NCI-H1436 treated with DMSO at 0.1 percent for 48 hours (cell line): Measurements from ENCODE around the gene SLC38A1.
"Not testable (repeated sequence)": the region's sequence is repeated elsewhere in the genome, so short reads cannot be mapped to it uniquely, and the experiment has no call there.

Experiments used
- DNase-seq: peaks from one replicate; lab custom pipeline; 2025; lab: John Stamatoyannopoulos, UW

SLC38A1 gene

DNA sequence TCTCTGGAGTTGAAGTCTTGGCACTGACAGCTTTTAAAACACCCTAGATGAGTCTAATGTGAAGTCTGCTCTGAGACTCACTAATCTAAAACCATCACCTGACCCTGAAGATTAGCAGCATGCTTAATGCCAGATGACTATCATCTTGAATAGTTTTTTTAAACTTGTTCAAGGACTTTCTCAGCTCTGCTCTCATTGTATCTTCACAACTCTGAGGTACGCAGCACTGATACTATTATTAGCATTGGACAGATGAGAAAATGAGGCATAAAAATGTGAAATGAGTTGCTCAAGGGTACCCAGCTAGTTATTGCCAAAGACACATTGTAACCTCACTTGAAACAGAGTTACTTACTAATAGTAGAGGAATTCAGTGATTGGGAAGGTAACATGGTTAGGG is 4.8 kb downstream of the SLC38A1 start:
- no peak for DNase-seq

DNA sequence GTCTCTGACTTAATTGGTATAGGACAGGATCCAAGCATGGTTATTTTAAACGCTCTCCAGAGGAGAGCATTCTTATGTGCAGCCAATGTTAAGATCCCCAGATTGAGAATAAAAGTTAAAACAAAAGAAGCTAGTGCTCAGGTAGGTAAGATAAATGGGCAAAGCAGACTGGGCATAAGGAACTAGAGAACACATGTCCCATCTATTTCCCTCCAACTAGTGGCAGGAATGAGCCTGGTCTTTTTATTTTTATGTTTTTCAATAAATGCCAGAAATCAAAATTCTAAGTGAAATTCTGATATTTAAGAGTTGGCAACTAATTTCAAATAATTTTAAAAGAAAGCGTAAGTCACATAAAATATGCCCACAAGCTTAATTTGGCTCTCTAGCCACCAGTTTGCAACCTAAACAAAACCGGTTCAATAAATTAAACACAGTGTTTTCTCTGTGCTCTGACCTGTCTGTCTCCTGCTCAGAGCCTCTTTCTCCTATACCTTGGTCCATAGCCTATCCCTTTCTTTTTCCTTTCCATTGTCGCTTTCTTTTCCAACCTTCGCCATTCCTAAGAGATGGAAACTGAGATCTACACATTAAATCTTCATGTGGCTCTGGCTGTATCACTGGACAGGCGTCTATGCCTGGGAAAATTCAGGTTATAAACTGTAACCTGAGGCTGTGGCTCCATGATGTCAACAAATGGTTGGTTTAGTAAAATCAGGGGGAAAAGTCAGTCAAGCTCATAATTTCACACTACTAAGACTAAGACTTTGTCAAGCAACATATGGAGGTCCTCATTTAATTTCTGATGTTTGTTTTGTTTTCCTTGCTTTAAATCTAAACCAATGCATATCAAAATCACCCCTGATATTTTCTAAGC is 5.5 kb downstream of the SLC38A1 start:
- DNase-seq = no peak

DNA sequence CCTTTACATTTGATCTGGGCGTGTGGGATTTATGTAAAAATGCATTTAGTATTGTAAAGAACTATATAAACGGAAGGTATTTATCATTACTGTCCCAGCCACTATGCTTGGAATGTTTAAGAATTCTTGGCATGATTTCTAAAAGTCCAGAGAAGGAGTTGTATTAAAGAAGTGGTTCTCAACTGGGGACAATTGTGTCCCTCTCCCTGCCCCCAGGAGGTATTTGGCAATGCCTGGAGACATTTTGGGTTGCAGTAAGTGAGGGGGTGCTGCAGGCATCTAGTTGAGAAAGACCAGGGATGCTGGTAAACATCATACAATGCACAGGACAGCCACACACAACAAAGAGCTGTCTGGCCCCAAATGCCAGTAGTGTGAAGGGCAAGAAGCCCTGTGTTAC is 7.2 kb downstream of the SLC38A1 start:
- DNase-seq = no peak

- DNase-seq = no peak
Observed at GRCh38 chr12:46260913-46261476, 7.8 kb downstream of the SLC38A1 start.

GRCh38 chr12:46260124-46260912 is 8.5 kb downstream of the SLC38A1 start:
- no peak for DNase-seq

GRCh38 chr12:46259713-46260112 is 9.1 kb downstream of the SLC38A1 start:
- no peak for DNase-seq

- DNase-seq = no peak
Observed at GRCh38 chr12:46259071-46259470, 9.8 kb downstream of the SLC38A1 start.

- DNase-seq = no peak
Observed at GRCh38 chr12:46258129-46258528, 10.7 kb downstream of the SLC38A1 start.

GRCh38 chr12:46256942-46257341 is 11.9 kb downstream of the SLC38A1 start:
- no peak for DNase-seq

DNA sequence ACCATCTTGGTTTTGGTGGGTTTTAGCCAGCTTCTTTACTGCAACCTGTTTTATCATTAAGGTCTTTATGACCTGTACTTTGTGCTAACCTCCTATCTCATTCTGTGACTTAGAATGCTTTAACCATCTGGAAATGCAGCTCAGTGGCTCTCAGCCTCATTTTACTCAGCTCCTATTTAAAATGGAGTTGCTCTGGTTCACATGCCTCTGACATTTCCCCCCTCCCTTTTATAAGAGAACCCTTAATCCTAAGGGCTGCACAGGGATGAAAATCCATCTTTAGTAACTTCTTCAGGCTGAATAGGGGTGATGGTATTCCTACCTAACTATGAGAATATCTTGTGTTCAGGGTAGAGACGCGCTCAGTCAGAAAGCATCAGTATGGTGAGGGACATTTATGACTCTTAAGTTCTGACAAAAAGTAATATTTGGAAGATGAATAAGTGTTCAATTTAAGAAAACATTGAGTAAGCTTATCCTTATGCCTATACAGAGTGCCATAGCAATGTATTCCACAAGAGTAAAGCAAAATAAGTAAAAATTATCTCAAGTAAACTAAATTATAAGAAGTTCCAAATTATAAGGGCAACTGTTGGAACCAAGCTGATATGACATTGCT is 15.2 kb downstream of the SLC38A1 start:
- no peak for DNase-seq

- DNase-seq = not testable (repeated sequence)
Observed at GRCh38 chr12:46251994-46252393, 16.8 kb downstream of the SLC38A1 start.

GRCh38 chr12:46249960-46250359 is 18.9 kb downstream of the SLC38A1 start:
- DNase-seq = not testable (repeated sequence)

GRCh38 chr12:46246021-46246700 is 22.7 kb downstream of the SLC38A1 start:
- no peak for DNase-seq

GRCh38 chr12:46244997-46245396 is 23.8 kb downstream of the SLC38A1 start:
- DNase-seq = no peak

DNA sequence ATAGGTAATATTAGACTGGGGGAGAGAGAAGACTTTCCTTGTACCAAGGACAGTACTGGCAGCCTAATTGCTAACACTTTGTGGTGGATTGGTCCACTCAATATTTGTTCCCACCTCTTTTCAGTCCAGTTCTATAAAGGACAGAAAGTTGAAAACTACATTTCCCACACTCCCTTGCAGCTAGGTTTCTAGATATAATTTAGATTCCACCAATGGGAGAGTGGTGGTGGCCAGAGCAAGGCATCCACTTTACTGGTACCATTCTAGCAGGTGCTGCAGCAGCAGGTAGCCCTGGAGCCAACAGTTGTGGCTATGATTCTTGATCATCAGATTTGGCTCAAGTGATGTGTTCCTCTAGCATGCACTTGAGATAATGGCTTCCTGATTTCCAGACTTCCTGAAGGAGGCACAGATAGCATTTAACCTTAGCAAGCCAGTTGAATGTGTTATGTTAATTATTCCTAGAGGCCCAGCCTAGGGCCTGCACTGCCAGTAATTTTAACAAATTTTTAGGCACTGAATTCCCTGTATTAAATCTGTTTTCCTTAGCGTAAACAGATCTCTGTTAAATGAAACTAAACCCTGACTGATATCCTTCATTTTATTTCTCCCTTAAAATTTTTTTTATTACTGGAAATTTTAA is 24.4 kb downstream of the SLC38A1 start:
- DNase-seq = no peak

DNA sequence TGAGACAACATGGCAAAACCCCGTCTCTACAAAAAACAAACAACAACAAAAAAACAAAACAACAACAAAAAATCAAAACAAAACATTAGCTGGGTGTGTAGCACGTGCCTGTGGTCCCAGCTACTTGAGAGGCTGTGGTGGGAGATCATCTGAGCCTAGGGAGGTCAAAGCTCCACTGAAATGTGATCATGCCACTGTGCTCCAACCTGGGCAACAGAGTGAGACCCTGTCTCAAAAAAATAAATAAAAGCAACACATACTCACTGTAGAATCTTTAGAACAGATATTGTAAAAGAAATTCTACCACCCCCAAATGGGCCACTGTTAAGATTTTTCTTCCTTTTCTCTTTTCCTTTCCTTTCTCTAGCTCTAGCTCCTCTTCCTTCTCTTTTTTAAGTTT is 26.3 kb downstream of the SLC38A1 start:
- DNase-seq = no peak

DNA sequence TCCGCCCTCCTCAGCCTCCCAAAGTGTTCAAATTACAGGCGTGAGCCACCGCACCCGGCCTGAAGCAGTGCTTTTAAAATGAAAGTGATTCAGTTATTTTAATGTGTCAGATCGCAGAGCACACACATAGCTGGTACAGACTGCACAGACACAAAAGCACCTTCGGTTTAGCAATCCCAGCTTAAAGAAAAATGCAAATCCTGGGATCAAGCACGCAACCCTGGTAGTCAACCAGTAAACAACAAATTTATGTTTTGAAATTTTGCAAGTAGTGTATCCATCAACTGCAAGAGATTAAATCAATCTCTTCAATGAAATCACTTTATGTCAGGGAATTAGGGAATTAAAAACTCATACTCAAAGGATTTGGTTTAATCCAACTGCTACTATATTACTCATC is 28.4 kb downstream of the SLC38A1 start:
- no peak for DNase-seq

GRCh38 chr12:46238821-46239220 is 30.0 kb downstream of the SLC38A1 start:
- no peak for DNase-seq

DNA sequence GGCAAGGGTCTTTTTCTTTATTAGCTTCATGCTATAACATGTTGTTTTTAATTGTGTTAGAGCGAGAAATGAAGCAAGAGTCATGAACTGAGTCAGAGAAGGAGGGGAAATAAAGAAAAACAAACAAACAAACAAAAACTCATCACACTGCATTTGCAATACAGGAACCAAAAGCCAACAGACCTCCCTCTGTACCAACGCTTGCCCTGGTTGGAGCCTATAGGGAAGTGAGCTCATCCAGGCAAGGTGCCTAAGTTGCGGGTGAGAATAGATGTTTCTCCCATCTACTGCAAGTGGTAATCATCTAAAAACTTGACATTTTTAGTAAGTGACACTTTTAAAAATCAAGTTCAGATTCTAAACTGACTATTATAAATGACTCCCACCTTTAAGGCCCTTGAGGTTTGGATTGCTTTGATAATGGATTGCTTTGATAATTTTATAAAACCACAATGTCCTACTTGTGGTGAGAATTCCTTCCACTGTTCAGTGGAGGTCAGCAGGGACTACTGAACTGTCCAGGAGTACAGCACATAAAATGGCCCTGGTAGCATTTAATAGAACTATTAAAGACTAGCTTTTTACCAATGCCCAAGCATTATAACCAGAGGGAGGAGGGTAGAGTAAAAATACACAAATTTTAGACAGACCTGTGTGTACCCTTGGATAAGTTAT is 31.3 kb downstream of the SLC38A1 start:
- DNase-seq = no peak

DNA sequence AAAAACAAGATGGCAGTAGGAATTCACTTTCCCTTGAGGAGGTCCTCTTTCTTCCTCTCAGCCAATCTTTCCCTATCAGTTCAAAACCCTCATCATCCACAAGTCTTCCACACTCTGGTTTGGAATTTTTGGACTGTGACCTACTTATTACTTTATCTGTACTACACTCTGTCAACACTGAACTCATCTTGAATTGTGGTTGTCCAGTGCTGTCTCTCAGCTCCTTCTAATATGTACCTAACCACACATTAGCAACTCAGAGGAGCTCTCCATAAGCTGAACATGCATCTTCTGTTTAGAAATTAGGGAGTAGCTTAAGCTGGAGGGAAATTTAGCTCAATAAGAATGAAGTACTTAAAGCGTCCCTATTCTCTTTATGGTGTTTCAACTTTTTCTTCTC is 34.8 kb downstream of the SLC38A1 start:
- DNase-seq = no peak

- DNase-seq = no peak
Observed at GRCh38 chr12:46233423-46233822, 35.4 kb downstream of the SLC38A1 start.
